DOHH2 (cell line): Measurements from ENCODE around the gene MCF2L.

Source experiments
- CTCF ChIP-seq: fragments of 200-600 bp; sonication (generic); IDR thresholded peaks from one replicate; pipeline ENCODE4 v1.5.1; 2014; ENCODE audit warnings: antibody characterized with exemption, mild to moderate bottlenecking, low read depth, low read length; ENCODE audit not compliant: poor library complexity, severe bottlenecking
- EZH2phosphoT487 ChIP-seq: fragments of 200-600 bp; sonication (generic); IDR thresholded peaks from 2 replicates; pipeline ENCODE4 v1.6.1; 2017; ENCODE audit warnings: borderline replicate concordance, mild to moderate bottlenecking, antibody characterized with exemption, low read length, moderate library complexity, mixed read lengths

DNA sequence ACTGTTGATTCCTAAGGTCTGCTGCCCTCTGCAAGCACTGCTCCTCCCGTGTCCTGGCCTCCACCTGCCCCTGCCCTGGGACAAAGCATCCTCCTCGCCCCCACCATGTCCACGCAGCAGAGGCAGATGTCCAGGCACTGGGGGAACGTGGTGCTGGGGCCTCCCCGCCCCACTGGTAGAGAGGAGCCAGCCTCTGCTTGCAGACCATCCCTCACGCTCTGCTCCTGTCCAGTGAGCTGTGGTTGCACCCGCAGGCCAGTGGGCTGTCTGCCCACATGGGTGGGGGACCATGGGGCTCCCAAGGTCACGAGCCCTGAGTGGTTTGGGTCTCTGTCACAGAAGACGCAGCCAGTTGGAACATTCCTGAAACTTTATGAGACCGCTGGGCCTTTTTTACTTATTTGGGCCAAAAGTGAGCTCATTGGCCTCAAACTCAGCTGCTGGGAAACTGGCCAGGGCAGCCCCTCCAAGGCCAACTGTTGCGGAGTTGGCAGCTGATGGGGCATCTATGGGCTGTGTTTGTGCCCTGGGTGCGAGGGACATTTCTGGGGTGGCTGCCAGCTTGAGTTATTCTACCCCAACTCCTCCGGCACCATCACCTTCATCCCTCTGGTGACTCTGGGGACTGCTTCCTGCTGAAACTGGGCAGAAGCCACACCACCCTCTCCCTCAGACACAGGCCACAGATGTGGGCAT lies 71.7 kb downstream of the MCF2L start:
- no peak for TF ChIP-seq CTCF
- TF ChIP-seq EZH2phosphoT487 = no peak
